DMS114 treated with DMSO at 0.1 percent for 48 hours (cell line): Measurements from ENCODE around the gene AURKA.

ENCODE experiments used
- DNase-seq: peaks from one replicate; lab custom pipeline; 2025; ENCODE audit not compliant: unreplicated experiment; lab: John Stamatoyannopoulos, UW

AURKA gene

GRCh38 chr20:56392132-56392880 is at the start of gene AURKA, which contains the start of gene CSTF1:
Gene AURKA (minus strand): TSS chr20:56392215. CDS start chr20:56388197, 4,018 bp downstream.
Gene CSTF1 (plus strand): TSS chr20:56392645. CDS start chr20:56395553, 2,908 bp downstream.
- DNase-seq = peak; percentile 93

GRCh38 chr20:56440346-56441007 is 48.5 kb upstream of the AURKA start:
- no peak for DNase-seq

GRCh38 chr20:56439771-56440291 is 47.8 kb upstream of the AURKA start:
- DNase-seq = no peak

- no peak for DNase-seq
Observed at GRCh38 chr20:56438284-56438683, 46.3 kb upstream of the AURKA start.

GRCh38 chr20:56437196-56437960 is 45.4 kb upstream of the AURKA start:
- DNase-seq = no peak

GRCh38 chr20:56433880-56434255 is 41.9 kb upstream of the AURKA start:
- DNase-seq = no peak

- no peak for DNase-seq
Observed at GRCh38 chr20:56433221-56433879, 41.3 kb upstream of the AURKA start.

- no peak for DNase-seq
Observed at GRCh38 chr20:56431471-56431870, 39.5 kb upstream of the AURKA start.

GRCh38 chr20:56430957-56431356 is 38.9 kb upstream of the AURKA start:
- no peak for DNase-seq

- no peak for DNase-seq
Observed at GRCh38 chr20:56430461-56430860, 38.4 kb upstream of the AURKA start.

GRCh38 chr20:56429941-56430340 is 37.9 kb upstream of the AURKA start:
- no peak for DNase-seq

- no peak for DNase-seq
Observed at GRCh38 chr20:56429502-56429901, 37.5 kb upstream of the AURKA start.

- DNase-seq = no peak
Observed at GRCh38 chr20:56428881-56429280, 36.9 kb upstream of the AURKA start.

- DNase-seq = no peak
Observed at GRCh38 chr20:56428410-56428809, 36.4 kb upstream of the AURKA start.

- DNase-seq = no peak
Observed at GRCh38 chr20:56427797-56428196, 35.8 kb upstream of the AURKA start.

- DNase-seq = no peak
Observed at GRCh38 chr20:56426926-56427325, 34.9 kb upstream of the AURKA start.

GRCh38 chr20:56426026-56426425 is 34.0 kb upstream of the AURKA start:
- no peak for DNase-seq

GRCh38 chr20:56424931-56425330 is 32.9 kb upstream of the AURKA start:
- DNase-seq = no peak

- no peak for DNase-seq
Observed at GRCh38 chr20:56423886-56424285, 31.9 kb upstream of the AURKA start.

GRCh38 chr20:56423211-56423610 is 31.2 kb upstream of the AURKA start:
- no peak for DNase-seq

GRCh38 chr20:56422824-56423189 is 30.8 kb upstream of the AURKA start:
- no peak for DNase-seq
